ENCODE results near the gene TENT5C. TPM values are rescaled to one million over a fixed set of nuclear protein-coding genes. Genes with fewer than 3 reads are reported as not detected.

The TENT5C gene
- total RNA-seq, 6 experiments from 2014 or later, result 0.47 to 0.91 (median 0.75) TPM

DNA sequence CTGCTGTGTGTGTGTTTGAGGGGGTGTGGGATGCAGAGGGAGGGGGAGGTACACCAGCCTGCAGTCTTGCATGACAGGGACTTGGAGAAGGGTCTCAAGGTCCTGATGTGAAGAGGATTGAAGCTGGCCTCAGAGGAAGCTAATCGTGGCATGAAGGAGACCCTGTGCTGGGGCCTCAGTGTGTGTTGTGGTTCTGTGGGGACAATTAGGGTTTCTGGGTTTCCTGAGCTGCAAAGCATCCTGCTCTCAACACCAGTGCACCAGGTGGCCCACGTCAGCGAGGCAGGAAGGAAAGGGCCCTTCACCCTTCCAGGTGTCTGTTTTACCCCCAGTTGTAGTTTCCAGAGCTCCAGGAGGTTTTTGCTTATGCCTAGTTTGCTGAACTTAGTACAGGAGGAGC lies 52.8 kb downstream of the TENT5C start:
- no peak overlapping the region for H3K27ac Mint-ChIP-seq
- peaks cover 7% of the 10 kb centered on the region for H3K27me3 Mint-ChIP-seq (ENCODE audit: insufficient read depth)
- TF ChIP-seq, protein P1, sequence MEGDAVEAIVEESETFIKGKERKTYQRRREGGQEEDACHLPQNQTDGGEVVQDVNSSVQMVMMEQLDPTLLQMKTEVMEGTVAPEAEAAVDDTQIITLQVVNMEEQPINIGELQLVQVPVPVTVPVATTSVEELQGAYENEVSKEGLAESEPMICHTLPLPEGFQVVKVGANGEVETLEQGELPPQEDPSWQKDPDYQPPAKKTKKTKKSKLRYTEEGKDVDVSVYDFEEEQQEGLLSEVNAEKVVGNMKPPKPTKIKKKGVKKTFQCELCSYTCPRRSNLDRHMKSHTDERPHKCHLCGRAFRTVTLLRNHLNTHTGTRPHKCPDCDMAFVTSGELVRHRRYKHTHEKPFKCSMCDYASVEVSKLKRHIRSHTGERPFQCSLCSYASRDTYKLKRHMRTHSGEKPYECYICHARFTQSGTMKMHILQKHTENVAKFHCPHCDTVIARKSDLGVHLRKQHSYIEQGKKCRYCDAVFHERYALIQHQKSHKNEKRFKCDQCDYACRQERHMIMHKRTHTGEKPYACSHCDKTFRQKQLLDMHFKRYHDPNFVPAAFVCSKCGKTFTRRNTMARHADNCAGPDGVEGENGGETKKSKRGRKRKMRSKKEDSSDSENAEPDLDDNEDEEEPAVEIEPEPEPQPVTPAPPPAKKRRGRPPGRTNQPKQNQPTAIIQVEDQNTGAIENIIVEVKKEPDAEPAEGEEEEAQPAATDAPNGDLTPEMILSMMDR (IDR thresholded peaks at IDR 0.05), result no peak
- peaks cover 26% of the 10 kb centered on the region for H3K4me1 Mint-ChIP-seq (ENCODE audit: low read depth)
- no peak for DNase-seq
- no peak overlapping the region for H3K4me3 Mint-ChIP-seq
- H3K36me3 Mint-ChIP-seq (ENCODE audit: low read depth), result no peaks in the 10 kb centered on the region
- no peaks in the 10 kb centered on the region; the same call in 1 of the 2 replicates for H3K9me3 Mint-ChIP-seq

DNA sequence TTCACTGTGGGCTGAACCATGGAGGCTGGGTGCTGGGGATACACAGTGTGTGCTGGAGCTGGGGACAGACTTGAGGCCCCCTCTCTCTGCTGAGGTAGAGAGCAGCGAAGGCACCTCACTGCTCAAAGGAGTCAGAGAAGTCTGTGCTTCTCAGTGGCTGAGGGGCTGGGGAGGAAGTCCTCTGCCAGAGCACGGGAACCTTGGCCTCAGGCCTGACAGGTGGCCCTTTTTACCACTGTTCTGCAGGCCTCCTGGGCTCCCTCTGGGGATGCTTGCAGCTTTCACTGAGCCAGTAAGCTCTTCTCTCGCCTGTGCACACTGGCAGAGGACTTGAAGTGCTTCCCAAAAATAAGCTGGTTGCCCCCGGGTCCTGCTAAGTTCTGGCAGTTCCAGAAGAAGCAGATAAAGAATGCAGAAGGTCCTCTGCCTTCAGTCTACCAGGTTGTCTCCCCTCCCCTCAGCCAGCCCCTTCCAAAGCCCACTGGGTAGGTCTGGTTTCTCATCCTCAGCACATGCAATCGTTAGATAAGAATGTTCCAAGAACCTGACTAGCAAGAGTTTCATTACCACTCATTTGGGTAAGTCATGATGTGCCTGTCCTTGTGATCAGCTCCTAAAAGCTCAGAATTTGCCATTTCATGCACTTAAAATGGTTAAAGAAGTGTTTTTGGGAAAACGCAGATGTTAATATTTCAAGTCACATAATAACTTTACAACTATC lies 53.9 kb downstream of the TENT5C start:
- no peaks in the 10 kb centered on the region for H3K36me3 Mint-ChIP-seq (ENCODE audit: low read depth)
- H3K4me3 Mint-ChIP-seq, result no peak overlapping the region; the same call in 1 of the 2 replicates
- H3K27ac Mint-ChIP-seq, result no peak overlapping the region
- peaks cover 7% of the 10 kb centered on the region for H3K27me3 Mint-ChIP-seq (ENCODE audit: insufficient read depth)
- TF ChIP-seq, protein P1 (IDR thresholded peaks at IDR 0.05), result no peak
- DNase-seq, result no peak
- peaks cover 26% of the 10 kb centered on the region for H3K4me1 Mint-ChIP-seq (ENCODE audit: low read depth)
- no peaks in the 10 kb centered on the region; the same call in 1 of the 2 replicates for H3K9me3 Mint-ChIP-seq

DNA sequence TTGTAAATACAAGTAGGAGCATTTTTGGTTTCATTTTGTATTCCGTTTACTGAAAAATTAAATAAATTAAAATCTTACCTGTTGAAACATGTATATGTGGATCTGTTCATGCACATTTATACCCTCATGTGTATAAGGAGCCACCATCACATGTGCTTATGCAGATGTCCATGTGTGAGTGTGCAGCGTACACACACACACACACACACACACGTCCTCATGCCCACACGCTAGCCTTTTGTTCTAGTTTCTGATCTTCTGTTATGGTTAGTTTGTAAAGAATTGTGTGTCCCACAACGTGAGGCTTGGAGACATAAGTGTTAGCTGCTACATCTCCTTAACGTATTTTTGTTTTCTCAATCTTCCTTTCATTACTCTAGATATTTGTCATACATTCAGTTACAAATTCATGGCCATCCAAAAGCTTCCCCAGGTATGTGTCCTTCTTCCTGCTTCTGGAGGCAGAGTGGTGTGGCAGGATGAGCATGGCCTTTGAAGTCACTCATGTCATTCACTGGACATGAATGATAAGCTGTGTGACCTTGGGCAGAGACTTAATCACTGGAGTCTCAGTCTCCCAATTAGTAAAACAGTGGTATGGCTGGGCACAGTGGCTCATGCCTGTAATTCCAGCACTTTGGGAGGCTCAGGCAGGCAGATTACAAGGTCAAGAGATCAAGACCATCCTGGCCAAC lies 54.6 kb downstream of the TENT5C start:
- Mint-ChIP-seq H3K27ac (no peak overlapping the region), H3K4me1 (ENCODE audit: low read depth) (peaks cover 19% of the 10 kb centered on the region), H3K36me3 (ENCODE audit: low read depth) (no peaks in the 10 kb centered on the region), H3K4me3 (peak overlapping the region; percentile 25; the same call in 1 of the 2 replicates), H3K9me3 (no peaks in the 10 kb centered on the region; the same call in 1 of the 2 replicates), H3K27me3 (ENCODE audit: insufficient read depth) (peaks cover 5% of the 10 kb centered on the region)
- TF ChIP-seq, protein P1 (IDR thresholded peaks at IDR 0.05), result no peak
- no peak for DNase-seq

DNA sequence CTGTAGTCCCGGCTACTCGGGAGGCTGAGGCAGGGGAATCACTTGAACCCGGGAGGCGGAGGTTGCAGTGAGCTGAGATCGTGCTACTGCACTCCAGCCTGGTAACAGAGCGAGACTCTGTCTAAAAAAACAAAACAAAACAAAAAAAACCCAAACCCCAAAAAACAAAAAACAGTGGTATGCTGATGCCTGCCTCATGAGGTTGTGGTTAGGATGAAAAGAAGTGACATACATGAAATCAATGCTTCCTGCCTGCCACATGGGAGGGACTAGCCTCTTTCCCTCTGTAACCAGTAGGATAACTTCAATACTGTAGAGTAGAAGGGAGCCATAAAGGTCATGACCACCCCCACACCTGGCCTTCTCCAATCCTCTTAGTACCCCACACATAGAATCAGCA lies 55.2 kb downstream of the TENT5C start:
- Mint-ChIP-seq H3K4me1 (ENCODE audit: low read depth) (peaks cover 17% of the 10 kb centered on the region), H3K36me3 (ENCODE audit: low read depth) (no peaks in the 10 kb centered on the region), H3K27me3 (ENCODE audit: insufficient read depth) (peaks cover 5% of the 10 kb centered on the region), H3K4me3 (no peak overlapping the region), H3K27ac (no peak overlapping the region), H3K9me3 (no peaks in the 10 kb centered on the region; the same call in 1 of the 2 replicates)
- DNase-seq, result no peak
- TF ChIP-seq, protein P1 (IDR thresholded peaks at IDR 0.05), result no peak

DNA sequence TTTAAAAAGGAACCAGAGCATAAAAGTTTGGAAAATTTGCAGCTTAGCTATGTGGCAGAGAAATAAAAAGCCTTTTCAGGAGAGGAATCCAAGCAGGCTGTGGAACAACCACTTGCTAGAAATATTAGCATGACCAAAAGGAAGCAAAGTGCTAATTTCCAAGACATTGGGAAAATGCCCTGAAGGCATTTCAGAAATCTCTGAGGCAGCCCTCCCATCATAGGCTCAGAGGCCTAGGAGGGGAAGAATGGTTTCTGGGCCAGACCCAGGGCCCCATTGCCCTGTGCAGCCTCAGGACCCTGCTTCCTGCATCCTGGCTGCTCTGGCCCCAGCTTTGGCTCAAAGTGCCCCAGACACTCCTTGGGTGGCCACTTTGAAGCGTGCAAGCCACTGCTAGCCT lies 56.8 kb downstream of the TENT5C start:
- Mint-ChIP-seq H3K27me3 (ENCODE audit: insufficient read depth) (peaks cover 5% of the 10 kb centered on the region), H3K27ac (no peak overlapping the region), H3K36me3 (ENCODE audit: low read depth) (no peaks in the 10 kb centered on the region), H3K9me3 (no peaks in the 10 kb centered on the region; the same call in 1 of the 2 replicates), H3K4me3 (no peak overlapping the region), H3K4me1 (ENCODE audit: low read depth) (peaks cover 6% of the 10 kb centered on the region; the same call in 1 of the 2 replicates)
- DNase-seq, result no peak
- TF ChIP-seq, protein P1 (IDR thresholded peaks at IDR 0.05), result no peak
